GM19468 (cell line): ENCODE results near the gene NRG3.
"Not testable (repeated sequence)": the region's sequence is repeated elsewhere in the genome, so short reads cannot be mapped to it uniquely, and the experiment has no call there.

Source experiments
- ATAC-seq: cut with Tn5 transposase; IDR thresholded peaks from one replicate; pipeline ENCODE4 v1.9.1; 2021; ENCODE audit warnings: mild to moderate bottlenecking, moderate library complexity, moderate number of reproducible peaks; ENCODE audit not compliant: unreplicated experiment; ENCODE audit errors: extremely low read depth

The NRG3 gene

DNA sequence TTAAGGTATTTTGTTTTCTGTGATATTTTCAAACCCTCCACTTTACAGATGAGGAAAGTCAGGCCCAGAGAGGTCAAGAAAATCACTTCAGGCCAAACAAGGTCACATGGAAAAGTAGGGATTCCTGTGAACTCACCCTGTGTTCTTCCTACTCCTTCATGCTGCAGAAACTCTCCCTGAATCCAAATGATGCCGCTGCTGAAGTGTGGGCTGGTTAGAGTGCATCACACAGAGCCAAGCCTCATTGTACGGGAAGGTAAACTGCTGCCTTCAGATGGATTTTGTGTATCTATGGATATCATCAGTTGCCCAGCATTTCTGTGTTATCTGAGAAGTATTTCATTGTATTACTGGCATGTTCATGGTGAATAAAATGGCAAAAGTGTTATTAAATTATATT lies 75.4 kb downstream of the NRG3 start:
- ATAC-seq: no peak

DNA sequence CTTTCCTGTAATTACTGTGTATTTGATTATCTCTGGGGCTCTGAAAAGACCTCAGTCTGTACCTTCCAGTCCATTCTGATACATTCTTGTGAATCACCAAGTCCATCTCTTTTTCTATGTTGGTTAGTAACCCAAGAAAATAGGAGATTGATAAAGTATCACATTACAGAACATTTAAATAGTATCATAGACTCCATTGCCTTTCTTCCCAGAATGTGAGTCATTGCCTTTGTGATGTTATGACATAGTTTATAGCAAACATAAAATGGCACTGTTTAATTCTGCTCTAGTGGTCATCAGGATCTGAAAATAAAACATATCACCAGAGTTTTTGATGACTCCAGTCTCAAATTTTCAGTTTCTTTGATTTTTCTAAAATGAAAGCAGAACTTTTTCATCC lies 78.4 kb downstream of the NRG3 start:
- no peak for ATAC-seq

DNA sequence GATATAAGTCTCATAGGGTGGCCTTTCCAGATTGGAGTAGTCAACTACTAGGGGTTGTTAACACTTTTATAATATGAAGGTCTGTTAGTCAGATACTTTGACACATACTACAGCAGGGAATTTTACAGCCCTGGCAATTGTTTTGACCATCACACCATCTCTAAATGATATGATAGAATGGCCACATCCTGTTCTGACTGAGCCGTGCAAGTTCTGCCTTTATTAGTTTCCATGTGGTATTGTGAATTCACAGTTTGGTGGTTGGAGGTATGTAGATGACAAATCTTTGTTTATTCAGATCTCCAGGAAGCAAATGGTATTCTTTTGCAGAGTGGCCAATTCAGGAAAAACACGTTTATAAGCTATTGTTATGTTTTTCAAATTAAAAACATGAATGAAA lies 83.0 kb downstream of the NRG3 start:
- no peak for ATAC-seq

DNA sequence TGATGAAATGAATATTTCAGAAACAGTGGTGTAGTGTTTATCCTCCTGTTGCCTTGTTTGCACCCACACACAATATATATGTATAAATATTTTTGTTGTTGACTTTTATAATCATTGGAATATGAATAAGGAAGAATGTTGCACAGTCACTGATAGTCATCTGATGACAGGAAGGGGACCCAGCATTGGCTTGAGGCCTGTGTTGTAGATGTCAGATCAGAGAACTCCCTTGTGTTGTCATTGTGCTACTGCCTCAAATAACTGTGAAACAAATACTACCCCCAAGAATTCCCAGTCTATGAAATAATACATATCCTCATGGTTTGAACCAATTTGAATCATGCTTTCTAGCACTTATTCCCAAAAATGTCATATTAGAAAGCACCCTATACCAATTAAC lies 84.0 kb downstream of the NRG3 start:
- ATAC-seq: no peak

DNA sequence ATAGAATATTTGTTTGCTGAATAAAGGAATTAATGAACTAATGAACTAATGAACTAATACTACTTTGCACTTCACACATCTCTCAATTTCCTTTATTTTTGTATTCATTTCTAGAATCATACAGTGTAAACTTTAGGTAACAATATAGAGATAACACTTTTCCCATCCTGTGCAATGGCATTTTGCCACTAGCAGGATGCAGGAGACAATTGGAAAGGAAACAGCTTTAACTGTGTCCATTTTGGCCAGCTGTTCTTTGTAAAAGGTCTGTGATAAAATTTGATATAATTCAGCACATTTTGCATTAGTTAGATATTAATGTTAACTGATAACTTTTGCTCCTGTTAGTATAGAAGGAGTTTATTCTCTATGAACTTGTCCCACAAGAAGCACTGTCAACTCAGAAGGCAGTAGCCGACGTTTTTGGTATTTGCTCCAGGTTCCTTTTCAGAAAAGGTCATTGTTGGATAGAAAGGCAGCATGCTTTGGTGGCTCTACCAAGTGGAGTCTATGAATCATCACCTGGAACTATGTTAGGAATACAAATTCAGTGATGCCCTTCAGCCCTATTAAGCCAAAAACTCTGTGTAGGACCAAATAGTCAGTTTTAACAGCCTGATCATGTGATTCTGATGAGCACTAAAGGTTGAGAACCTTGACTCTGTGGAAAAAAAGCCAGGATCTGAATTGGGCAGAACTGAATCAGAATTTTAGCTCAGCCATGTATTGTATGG lies 86.6 kb downstream of the NRG3 start:
- ATAC-seq: no peak

DNA sequence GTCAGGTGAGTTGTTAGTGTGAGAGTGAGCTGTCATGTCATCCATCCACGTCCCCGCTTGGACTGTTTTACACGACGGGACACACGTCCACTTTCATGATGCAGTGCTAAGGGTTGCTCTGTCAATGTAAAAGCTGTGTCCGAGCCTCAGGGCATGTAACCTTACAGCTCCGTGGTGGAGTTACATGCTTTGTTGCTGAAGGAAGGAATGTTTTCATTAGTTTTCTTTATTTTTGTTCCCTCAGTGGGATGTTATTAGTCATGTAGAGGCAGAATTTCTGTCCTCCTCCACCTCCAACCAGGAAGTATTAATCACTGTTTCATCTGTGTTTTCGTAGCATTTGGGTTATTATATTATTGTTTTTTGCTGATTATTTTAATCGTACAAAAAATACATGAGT lies 88.6 kb downstream of the NRG3 start:
- ATAC-seq: no peak

DNA sequence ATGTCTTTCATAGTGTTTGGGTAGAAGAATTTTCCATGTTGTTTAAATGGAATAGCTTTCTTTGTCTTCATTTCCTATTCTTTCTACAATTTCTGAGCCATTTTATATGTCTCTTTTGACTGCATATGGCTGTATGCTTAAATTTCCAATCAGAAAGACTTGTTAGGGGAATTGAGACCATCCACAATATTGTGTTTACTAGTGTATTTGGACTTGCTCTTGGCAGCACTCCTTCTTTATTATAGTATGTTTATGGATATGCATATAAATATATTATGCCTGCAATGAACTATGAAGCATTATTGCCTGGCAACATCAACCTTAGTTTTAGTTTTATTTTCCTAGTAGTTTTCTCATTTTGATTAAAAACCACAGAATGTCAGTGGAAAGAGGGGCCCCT lies 92.7 kb downstream of the NRG3 start:
- no peak for ATAC-seq

DNA sequence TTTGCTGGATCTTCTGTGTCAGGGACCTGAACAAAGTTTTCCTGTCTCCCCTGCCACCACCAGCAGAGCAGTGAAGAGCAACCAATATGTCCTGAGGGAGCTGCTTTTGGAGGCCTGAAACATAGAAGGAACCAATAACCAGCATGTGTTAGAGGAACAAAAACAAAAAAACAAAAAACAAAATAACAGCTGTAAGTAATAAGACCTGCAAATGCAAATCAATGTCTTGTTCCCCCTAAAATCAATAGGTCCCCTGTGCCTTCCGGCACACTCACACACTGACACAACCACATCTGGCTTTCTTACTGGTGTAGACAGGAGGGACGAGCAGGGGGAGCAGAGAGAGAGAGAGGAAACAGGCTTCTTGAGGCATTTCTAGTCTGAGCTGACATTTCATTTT lies 94.1 kb downstream of the NRG3 start:
- no peak for ATAC-seq

DNA sequence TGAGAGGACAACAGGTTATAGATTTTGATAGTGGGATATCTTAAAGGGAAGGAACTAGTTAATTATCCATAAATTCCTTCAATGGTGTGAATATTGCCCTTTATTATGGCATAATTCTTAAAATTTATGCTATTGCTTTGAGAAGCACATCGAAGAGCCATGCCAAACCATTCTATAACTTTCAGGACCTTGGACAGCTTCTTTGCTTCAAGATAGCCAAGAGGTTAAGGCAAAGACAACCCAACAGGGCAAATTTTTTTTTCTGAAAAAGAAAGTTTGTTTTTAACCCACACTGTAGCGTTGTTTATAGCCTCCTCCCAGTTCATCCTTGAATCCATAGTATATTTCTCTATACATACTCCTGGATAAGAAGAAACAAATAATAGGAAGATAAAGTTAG lies 103.2 kb downstream of the NRG3 start:
- ATAC-seq: no peak

DNA sequence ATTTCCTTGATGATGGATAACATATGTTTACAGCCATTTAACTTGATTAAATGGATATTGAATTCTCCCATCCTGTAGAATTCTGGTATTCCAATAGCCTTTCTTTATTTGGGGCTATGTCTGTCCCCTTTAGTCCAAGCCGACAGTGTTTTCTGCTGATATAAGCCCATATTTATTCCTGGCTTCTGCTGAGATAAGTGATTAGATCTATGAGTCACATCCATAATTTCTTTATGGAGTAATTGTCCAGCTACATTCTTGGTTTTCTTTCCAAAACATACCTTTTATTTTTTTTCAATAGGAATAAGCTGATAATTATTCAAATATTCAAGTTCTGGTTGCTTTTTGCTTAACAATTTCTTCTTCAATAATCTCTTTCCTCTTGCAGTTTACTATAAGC lies 106.7 kb downstream of the NRG3 start:
- no peak for ATAC-seq

DNA sequence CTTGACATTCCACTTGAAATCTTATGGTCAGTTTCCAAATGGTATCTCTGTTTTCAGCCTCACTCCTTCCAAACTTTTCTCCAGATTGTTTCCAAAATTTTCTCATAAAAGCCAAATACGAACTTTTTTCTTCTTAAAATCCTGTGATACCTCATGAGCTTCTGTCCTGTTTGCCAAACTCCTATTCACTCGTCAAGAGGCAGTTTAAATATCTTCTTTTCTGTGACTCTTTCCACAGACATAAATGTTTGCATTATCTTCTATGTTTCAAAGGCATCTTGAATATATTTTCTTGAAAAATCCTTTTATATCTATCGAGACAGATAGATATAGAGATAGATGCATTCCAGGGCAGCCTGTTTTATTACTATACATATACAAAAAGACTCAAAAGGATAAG lies 109.4 kb downstream of the NRG3 start:
- no peak for ATAC-seq

DNA sequence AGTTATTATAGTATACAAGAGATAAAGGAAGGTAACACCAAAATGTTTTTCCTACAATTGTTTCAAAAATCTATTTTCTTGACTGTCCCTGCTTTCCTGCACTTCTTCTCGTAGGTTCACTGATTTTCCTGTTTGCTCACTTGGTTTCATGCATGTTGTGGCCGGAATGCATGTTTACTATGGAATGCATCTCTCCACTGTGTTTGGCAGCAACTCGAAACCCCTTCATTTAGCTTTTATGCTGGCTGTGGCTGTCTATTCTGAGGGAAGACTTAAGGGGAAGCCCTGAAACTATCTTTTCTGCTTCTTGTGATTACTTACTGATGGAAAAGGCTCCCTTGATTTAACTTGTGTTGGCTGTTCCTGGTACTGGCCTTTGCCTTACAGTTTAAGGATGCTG lies 120.3 kb downstream of the NRG3 start:
- ATAC-seq: no peak

DNA sequence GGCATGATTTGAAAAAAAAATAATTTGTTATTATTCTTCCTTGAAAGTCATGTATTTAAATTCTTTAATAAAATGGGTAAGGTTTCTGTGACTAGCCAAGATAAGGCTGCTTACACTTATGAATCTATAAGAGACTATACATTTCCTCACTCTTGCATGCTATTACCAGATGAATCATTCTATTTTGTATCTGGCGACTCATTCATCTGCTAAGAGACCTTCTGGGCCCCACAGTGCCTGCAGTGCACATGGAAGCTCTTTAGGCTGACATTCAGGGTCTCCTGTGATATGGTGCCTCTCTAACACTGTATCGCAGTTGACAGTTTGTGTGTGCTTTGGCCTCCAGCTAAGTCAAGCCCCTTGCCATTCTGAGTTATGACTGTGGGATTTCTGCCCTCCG lies 121.9 kb downstream of the NRG3 start:
- no peak for ATAC-seq

DNA sequence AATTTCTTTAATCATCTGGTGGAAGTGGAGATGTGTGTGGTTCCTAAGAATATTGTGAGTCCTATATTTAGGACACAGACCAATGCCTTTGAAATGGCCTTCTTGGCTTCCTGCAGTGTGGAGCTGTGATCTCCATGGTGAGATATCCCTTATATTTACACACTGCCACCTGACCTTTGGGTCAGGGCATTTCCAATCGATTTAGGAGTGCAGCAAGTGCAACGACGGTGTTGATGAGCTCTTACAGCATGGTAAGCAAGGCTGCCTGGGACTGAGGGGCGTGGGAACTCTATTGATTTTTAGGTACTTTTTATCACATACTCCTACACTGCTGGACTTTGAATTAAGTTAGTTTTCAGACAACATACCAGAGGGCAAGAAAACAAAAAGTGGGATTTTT lies 146.0 kb downstream of the NRG3 start:
- no peak for ATAC-seq

DNA sequence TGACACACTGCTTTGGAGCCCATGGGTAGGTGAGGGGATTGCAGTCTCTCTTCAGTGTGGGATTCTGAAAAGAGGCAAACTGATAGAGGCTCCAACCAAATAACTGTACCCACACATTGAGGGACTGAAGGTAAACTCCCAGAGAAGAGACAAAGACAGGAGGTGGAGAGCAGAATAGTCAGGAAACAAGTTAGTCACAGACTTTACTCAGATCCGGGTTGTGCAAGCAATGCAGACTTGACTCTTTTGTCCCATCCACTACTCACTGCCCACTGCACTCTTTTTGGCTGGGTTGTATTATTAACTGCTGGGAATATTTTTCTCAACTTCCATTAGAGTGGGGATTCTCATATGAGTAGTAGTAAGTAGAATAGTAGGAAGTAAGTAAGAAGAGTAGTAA lies 152.7 kb downstream of the NRG3 start:
- ATAC-seq: no peak

DNA sequence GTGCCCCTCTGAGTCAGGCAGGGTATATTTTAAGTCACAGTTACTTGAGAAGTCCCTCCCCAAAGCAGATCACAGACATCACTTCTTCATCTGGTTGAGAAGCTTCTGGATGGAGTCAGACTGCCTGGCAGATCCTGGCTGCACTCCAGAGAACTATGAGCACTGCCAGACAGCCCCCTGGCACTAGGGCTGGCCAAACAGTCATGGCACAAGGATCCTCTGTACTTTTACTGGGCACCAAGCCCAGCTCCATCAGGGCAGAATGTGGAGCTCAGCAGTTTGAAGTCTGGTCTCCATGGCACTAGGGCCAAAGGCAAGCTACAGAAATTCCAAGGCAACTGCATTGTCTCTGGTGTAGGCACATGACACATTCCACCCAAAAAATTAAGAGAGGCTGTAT lies 162.1 kb downstream of the NRG3 start:
- no peak for ATAC-seq

DNA sequence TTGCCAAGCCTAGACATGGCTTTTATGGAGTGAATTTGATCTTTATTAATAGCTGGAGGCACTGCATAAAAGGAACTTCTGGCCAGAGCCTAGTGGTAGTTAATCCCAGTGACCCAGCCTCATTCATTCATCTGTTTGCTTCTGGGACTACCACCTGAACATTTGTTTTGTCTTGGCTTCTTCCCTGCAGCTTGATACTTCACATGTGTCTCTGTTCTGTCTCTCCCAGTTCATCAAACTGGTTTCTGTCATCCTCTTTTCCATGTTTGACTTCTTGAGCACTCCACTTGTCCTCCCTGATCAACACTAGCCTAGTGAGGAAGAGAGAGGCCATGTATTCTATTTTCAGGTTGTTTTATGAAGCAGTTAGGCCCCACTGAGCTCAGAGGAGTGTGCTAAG lies 163.6 kb downstream of the NRG3 start:
- ATAC-seq: no peak

DNA sequence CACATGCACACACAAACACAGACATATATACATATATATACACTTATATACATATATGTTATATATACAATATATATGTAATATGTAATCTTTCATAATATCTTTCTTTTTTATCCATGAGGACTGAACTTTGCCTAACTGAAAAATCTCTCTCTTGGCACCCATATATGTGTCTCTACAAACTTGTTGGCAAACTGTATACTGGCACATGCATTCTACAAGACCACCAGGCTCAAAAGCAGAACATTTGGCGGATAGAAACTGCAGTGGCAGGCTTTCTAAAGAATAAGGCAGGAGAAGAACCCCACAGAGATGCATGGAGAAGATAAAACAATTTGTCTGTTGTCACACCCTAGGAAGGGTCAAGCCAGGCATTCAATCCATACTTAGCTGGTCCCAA lies 165.3 kb downstream of the NRG3 start:
- ATAC-seq: no peak

DNA sequence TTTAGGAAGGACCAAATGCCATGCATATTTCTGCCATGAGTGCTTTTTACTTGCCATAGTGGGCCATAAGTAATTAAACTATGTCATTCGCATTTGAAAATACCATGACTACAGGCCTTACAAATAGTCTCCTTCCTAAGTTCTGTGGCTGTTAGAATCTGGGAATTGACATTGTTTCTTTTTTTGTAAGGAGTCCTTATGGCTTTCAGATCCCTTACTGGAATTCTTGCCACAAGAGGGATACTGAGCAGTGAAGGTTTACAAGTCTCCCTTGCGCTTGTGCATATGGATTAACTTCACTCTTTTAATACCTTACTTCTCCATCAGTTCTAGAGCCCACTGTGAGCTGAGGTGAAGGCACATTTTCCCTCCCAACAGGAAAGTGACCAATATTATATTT lies 166.0 kb downstream of the NRG3 start:
- no peak for ATAC-seq

DNA sequence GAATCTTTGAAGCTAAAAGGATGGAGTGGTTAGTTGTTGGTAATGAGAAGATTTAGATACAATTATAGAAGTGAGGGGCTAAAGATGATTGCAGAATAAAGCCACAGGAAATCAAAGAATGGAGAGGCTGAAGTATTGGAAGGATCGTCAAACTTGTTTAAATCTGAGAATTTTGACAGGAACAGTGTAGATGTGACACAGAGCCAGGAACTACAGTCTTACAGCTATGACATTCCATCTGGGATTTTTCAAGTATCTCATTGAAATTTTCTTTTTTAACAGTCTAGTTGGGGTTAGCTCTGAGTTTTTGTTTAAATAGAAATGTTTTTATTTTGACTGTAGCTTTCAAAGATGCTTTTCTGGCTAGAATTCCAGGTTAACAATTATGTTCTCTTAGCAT lies 181.4 kb downstream of the NRG3 start:
- ATAC-seq: no peak

DNA sequence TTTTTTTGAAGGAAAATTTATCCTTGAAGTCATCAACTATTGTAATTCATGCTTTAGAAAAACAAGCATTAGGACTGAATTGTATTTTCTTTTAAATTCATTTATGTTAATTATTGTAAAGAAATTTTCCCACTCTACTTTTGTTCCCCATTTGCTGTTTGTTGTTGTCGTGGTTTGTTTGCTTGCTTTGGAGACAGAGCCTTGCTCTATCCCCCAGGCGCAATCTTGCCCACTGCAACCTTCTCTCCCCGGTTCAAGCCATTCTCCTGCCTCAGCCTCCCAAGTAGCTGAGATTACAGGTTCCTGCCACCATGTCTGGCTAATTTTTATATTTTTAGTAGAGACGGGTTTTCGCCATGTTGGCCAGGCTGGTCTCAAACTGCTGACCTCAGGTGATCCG lies 192.2 kb downstream of the NRG3 start:
- ATAC-seq: not testable (repeated sequence)

DNA sequence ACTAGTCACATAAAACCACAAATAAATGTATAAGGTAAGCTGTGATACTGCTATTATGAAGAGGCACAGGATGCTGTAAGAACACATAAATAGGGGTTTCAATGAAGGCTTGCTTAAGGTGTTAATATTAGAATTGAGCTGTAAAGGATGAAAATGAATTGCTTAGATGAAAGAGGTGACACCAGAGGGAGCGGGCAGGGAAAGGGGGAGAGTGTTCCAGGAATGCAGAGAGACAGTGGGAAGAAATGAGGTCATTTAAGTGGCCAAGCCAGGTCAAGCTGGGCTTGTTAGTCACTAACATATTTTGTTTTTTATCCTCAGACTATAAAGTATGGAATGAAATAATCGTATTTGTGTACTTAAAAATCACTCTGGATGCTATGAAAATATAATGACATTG lies 193.5 kb downstream of the NRG3 start:
- ATAC-seq: no peak

DNA sequence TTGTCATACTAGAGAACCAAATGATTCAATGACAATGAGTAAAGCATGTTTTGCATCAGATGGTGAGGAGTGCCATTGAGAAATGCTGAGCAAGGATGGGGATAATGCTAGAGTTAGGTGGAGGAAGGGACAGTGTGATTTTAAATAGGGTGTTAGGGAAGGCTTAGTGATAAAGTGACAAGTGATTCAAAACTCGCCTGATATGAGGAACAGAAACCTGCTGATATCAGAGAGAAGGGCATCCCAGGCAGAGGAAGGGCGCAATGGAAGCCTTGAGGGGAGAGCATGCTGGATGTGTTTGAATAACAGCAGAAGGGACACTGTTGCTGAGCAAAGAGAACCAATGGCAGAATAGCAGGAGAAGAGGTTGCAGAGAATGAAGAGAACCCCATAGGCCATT lies 196.2 kb downstream of the NRG3 start:
- no peak for ATAC-seq
